Right atrium auricular region (tissue), 2 donors: ENCODE measurements around the gene CNNM4. TPM values are rescaled to one million over a fixed set of nuclear protein-coding genes. Genes with fewer than 3 reads are reported as not detected.
"Not testable (repeated sequence)": the region's sequence is repeated elsewhere in the genome, so short reads cannot be mapped to it uniquely, and the experiment has no call there.

Experiments
- DNase-seq: peaks from one replicate; pipeline ENCODE4 v3.0.0-alpha.2; 2019; ENCODE audit warnings: low spot score
- H3K27ac ChIP-seq, 2 donors: fragments of 200-600 bp; sonication (generic); 1 replicate in 1 of 2; 2 replicates in 1 of 2; pipeline ENCODE4 v1.5.1; 2016 to 2019
- H3K27me3 ChIP-seq, 2 donors: fragments of 200-600 bp; sonication (generic); one replicate each; pipeline versions ENCODE4 v1.5.1 to v1.6.0; 2017 to 2019
- H3K36me3 ChIP-seq: fragments of 200-600 bp; sonication (generic); one replicate; pipeline ENCODE4 v1.5.1; 2016
- H3K4me1 ChIP-seq, 2 donors: fragments of 200-600 bp; sonication (generic); one replicate each; pipeline versions ENCODE4 v1.5.1 to v1.6.0; 2017 to 2019
- H3K4me3 ChIP-seq, 2 donors: fragments of 200-600 bp; sonication (generic); 1 replicate in 1 of 2; 2 replicates in 1 of 2; pipeline ENCODE4 v1.5.1; 2017 to 2019; ENCODE audit warnings: mild to moderate bottlenecking in 1 of 2, moderate library complexity in 1 of 2
- H3K9me3 ChIP-seq, 2 donors: fragments of 200-600 bp; sonication (generic); one replicate each; pipeline ENCODE4 v1.5.1; 2019
- total RNA-seq, 2 donors: library from RNA; depleted of rRNA; stranded (reverse); fragments of >200 nt; gene quantifications; one replicate each; pipeline ENCODE4 v1.1.0, GENCODE V29; 2016
- TF ChIP-seq, protein P1 (sequence below), 2 donors: fragments of 200-600 bp; sonication (generic); IDR thresholded peaks; one replicate each; pipeline ENCODE4 v1.5.1; 2019; ENCODE audit warnings: antibody characterized with exemption in 2 of 2

The CNNM4 gene
- total RNA-seq, 2 donors from 2014 or later, result 22.1 to 22.2 TPM

DNA sequence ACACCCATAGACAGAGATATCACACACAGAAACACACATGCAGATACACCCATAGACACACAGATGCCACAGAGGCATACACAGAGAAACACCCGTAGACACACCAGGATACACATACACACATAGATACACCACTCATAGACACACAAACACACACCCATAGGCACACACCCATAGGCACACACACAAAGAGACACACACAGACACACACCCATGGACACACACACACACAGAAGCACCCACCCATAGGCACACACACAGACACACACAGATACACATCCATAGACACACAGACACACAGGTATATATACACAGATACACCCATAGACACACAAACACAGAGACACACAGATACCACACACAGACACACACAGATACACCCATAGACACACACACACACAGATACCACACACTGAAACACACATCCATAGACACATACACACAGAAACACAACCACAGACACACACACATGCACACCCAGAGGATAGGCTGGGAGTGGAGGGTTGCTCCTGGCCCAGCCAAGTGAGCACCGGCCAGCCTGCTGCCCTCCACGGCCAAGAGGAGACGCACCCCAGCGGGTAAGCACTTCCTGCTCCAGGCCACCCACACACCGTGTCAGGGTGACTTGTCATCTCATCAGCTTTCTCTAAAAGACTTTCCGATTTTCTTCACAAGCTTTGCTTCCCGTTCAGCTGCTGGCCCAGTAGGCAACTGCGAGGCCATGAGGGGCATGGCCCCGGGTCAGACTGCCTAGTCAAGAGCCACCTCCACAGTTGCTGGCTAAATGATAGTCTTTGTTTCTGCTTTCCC, 41.3 kb downstream of the CNNM4 start:
- peaks cover 0 to 5% of the 10 kb centered on the region in 2 donors for H3K4me1 ChIP-seq
- H3K9me3 ChIP-seq, result no peaks in the 10 kb centered on the region
- no peak for DNase-seq
- no peak overlapping the region for H3K4me3 ChIP-seq
- no peak overlapping the region for H3K27ac ChIP-seq
- no peaks in the 10 kb centered on the region for H3K27me3 ChIP-seq
- peaks cover 51% of the 10 kb centered on the region for H3K36me3 ChIP-seq
- TF ChIP-seq, protein P1, sequence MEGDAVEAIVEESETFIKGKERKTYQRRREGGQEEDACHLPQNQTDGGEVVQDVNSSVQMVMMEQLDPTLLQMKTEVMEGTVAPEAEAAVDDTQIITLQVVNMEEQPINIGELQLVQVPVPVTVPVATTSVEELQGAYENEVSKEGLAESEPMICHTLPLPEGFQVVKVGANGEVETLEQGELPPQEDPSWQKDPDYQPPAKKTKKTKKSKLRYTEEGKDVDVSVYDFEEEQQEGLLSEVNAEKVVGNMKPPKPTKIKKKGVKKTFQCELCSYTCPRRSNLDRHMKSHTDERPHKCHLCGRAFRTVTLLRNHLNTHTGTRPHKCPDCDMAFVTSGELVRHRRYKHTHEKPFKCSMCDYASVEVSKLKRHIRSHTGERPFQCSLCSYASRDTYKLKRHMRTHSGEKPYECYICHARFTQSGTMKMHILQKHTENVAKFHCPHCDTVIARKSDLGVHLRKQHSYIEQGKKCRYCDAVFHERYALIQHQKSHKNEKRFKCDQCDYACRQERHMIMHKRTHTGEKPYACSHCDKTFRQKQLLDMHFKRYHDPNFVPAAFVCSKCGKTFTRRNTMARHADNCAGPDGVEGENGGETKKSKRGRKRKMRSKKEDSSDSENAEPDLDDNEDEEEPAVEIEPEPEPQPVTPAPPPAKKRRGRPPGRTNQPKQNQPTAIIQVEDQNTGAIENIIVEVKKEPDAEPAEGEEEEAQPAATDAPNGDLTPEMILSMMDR (IDR thresholded peaks at IDR 0.05), result no peak

DNA sequence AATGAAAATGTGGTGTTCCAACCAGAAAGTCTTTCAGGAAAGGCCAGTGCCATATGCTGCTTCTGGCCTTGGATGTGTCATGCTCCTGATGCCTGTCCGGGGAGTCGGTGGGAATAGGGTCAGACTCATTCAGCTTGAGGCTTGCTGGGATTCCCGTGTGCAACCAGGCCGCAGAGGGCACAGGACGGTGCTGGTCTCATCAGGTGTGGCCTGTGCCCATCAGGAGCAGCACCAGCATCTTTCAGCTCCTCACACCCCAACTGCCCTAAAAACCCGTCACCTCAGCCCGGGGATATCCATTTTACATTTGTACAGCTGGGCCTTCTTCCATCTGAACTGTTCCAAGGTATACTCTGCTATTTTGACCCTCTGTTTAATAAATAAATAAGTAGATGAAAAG, 42.0 kb downstream of the CNNM4 start:
- Histone ChIP-seq H3K27ac (no peak overlapping the region), H3K36me3 (peaks cover 43% of the 10 kb centered on the region), H3K9me3 (no peaks in the 10 kb centered on the region), H3K4me3 (no peak overlapping the region), H3K4me1 (peaks cover 0 to 5% of the 10 kb centered on the region in 2 donors), H3K27me3 (no peaks in the 10 kb centered on the region)
- DNase-seq, result no peak
- TF ChIP-seq, protein P1 (IDR thresholded peaks at IDR 0.05), result no peak

DNA sequence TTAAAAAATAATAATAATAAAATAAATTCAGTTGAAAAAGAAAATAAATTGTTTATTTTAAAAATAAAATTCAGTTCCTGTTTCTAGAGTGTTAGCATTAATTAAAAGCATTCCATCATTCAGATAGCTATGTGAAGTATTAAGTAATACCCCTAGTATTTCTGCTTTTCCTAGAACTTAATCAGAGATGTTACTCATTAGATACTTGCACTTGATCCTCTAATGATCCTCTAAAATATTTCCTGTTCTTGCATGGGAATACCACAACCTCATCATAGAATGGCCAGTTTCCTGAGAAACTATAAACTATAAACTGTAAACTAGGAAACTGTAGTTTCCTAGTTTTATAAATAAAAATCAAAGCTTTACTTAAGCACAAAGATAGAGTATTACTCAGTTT, 44.3 kb downstream of the CNNM4 start:
- Histone ChIP-seq H3K36me3 (peaks cover 29% of the 10 kb centered on the region), H3K27me3 (no peaks in the 10 kb centered on the region), H3K4me1 (peaks cover 0 to 9% of the 10 kb centered on the region in 2 donors), H3K9me3 (no peaks in the 10 kb centered on the region), H3K4me3 (no peak overlapping the region), H3K27ac (no peak overlapping the region)
- TF ChIP-seq, protein P1 (IDR thresholded peaks at IDR 0.05), result no peak
- no peak for DNase-seq

DNA sequence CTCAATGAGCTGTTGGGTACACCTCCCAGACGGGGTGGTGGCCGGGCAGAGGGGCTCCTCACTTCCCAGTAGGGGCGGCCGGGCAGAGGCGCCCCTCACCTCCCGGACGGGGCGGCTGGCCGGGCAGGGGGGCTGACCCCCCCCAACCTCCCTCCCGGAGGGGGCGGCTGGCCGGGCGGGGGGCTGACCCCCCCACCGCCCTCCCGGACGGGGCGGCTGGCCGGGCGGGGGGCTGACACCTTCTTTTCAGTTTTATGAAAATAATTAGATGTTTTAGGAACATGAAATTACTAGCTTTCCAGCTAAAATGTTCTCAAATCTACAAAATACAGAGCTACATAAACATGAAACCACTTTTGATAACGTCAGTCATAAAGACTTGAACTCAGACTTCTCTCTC, 45.2 kb downstream of the CNNM4 start:
- H3K4me1 ChIP-seq, result peaks cover 0 to 14% of the 10 kb centered on the region in 2 donors
- not testable (repeated sequence) for H3K27me3 ChIP-seq, H3K27ac ChIP-seq, H3K9me3 ChIP-seq, DNase-seq, H3K4me3 ChIP-seq
- H3K36me3 ChIP-seq, result peaks cover 24% of the 10 kb centered on the region

DNA sequence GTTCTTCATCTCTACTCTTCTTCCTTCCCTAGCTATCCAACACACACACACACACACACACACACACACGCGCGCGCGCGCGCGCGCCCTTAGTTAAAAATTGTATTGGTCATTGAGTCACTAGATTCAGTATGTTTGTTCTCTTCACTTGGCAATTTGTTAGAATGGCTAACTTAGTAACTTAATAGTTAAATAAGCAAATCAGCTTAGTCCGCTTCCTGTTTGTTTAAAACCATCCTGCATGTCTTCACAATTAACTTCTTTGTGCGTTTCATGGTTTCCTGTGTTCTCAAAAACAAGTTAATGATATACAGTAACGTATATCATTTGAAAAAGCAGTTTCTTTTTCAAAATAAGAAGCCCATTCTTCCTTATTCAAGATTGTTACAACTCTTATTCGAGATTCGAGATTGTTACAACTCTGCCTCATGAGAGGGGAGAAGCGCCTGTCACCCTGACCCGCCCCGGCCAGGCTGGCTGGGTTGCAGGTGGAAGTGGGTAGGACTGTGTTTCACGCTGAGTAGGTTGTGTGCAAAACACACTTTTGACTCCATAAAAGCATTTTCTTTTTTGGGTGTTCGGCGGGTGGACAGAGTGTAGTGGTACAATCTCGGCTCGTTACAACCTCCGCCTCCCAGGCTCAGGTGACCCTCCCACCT, 45.9 kb downstream of the CNNM4 start:
- Histone ChIP-seq H3K4me3 (no peak overlapping the region), H3K36me3 (peaks cover 19% of the 10 kb centered on the region), H3K9me3 (no peaks in the 10 kb centered on the region), H3K4me1 (peaks cover 0 to 21% of the 10 kb centered on the region in 2 donors), H3K27ac (no peak overlapping the region), H3K27me3 (no peaks in the 10 kb centered on the region)
- TF ChIP-seq, protein P1 (IDR thresholded peaks at IDR 0.05), result no peak
- no peak for DNase-seq

DNA sequence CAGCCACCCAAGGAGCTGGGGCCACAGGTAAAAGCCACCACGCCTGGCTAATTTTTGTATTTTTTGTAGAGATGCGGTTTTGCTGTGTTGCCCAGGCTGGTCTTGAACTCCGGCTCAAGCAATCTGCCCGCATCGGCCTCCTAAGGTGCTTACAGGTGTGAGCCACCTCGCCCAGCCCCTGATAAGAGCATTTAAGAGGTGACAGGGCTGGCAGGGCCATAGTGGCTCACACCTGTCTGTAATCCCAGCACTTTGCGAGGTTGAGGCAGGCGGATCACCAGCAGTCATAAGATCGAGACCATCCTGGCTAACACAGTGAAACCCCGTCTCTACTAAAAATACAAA, 46.4 kb downstream of the CNNM4 start:
- no peak overlapping the region for H3K27ac ChIP-seq
- H3K36me3 ChIP-seq, result peaks cover 14% of the 10 kb centered on the region

More for the DNA sequence above, 46.4 kb downstream of the CNNM4 start:
- Histone ChIP-seq H3K4me1 (peaks cover 0 to 25% of the 10 kb centered on the region in 2 donors), H3K4me3 (no peak overlapping the region), H3K27me3 (no peaks in the 10 kb centered on the region), H3K9me3 (no peaks in the 10 kb centered on the region)
- TF ChIP-seq, protein P1 (IDR thresholded peaks at IDR 0.05), result no peak
- no peak for DNase-seq
